Esophagus muscularis mucosa (tissue), 4 donors: ENCODE results near the gene TSPAN11. TPM values are rescaled to one million over a fixed set of nuclear protein-coding genes. Genes with fewer than 3 reads are reported as not detected.

ENCODE experiments used
- DNase-seq: peaks from one replicate; pipeline ENCODE4 v3.0.0-alpha.2; 2017; ENCODE audit errors: extremely low spot score
- H3K27ac ChIP-seq, 4 donors: fragments of 200-600 bp; sonication (generic); replicated peaks in 1 of 4; 1 replicate in 3 of 4; 2 replicates in 1 of 4; pipeline ENCODE4 v1.5.1; 2016 to 2019; ENCODE audit warnings: mild to moderate bottlenecking in 1 of 4
- H3K27me3 ChIP-seq, 4 donors: fragments of 200-600 bp; sonication (generic); one replicate each; pipeline versions ENCODE4 v1.5.1 to v1.6.0; 2016 to 2019
- H3K36me3 ChIP-seq, 4 donors: fragments of 200-600 bp; sonication (generic); one replicate each; pipeline ENCODE4 v1.5.1; 2016 to 2019
- H3K4me1 ChIP-seq, 4 donors: fragments of 200-600 bp; sonication (generic); one replicate each; pipeline ENCODE4 v1.5.1; 2016 to 2019
- H3K4me3 ChIP-seq, 4 donors: fragments of 200-600 bp; sonication (generic); 1 replicate in 2 of 4; 2 replicates in 2 of 4; pipeline ENCODE4 v1.5.1; 2016 to 2019; ENCODE audit warnings: mild to moderate bottlenecking in 4 of 4, moderate library complexity in 1 of 4
- H3K9me3 ChIP-seq, 4 donors: fragments of 200-600 bp; sonication (generic); 1 replicate in 3 of 4; 2 replicates in 1 of 4; pipeline ENCODE4 v1.5.1; 2016 to 2019
- EP300 ChIP-seq: sonication (generic); formaldehyde crosslinking; IDR thresholded peaks from one replicate; pipeline ENCODE4 v1.6.1; 2017; ENCODE audit warnings: antibody characterized with exemption
- POLR2A ChIP-seq: fragments of 450-650 bp; IDR thresholded peaks from one replicate; pipeline ENCODE4 v1.6.1; 2017; ENCODE audit warnings: antibody characterized with exemption, moderate library complexity, mild to moderate bottlenecking, low read depth
- POLR2AphosphoS5 ChIP-seq, 2 donors: sonication (generic); formaldehyde crosslinking; IDR thresholded peaks; one replicate each; pipeline ENCODE4 v1.6.1; 2017; ENCODE audit warnings: antibody characterized with exemption in 2 of 2
- whole genome bisulfite sequencing: methylation state at CpG from one replicate; pipeline ENCODE4 v1.1.5; 2018; 5-methylcytosine and 5-hydroxymethylcytosine counted together
- intact Hi-C: fragments of 100-400 bp; cut with DNase I; formaldehyde crosslinking; loops from one replicate; pipeline ENCODE4 v1.15.1; 2023
- total RNA-seq, 4 donors: library from RNA; depleted of rRNA; stranded (reverse); fragments of >200 nt; gene quantifications; one replicate each; pipeline versions ENCODE4 v1.1.0 to v1.2.1, GENCODE V29; 2016
- TF ChIP-seq, protein P1 (sequence below), 3 experiments: fragments of 200-600 bp in 2 of 3; fragments of 450-650 bp in 1 of 3; sonication (generic) in 2 of 3; IDR thresholded peaks; one replicate each; pipeline ENCODE4 v1.5.1; 2017 to 2019; ENCODE audit warnings: antibody characterized with exemption in 3 of 3, mild to moderate bottlenecking in 2 of 3, moderate library complexity in 1 of 3

TSPAN11 gene
- total RNA-seq, 4 donors from 2014 or later, result 5.8 to 20.9 (median 12.7) TPM

DNA sequence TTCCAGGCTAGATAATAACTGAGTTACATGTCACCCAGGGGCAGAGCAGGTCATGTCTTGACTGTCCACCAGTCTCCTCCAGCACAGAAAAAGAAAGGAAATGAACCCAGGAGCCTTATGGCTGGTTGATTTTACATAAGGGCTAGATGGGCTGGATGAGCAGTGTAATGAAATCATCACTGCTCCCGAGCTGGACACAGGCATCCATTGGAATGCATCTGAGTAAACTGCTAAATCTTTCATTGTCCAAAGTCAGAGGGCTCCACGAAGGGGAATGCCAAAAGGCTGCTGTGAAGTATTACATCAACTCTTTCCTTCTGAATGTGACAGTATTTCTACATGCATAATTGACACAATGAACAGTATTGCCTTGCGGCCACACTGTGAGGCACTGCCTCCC lies 30.1 kb upstream of the TSPAN11 start:
- no peaks in the 10 kb centered on the region for H3K36me3 ChIP-seq
- H3K27me3 ChIP-seq, result peaks cover 0 to 4% (median 0%) of the 10 kb centered on the region in 4 donors
- WGBS, result 25% methylated on average over 3 of the region's 3 CpGs
- TF ChIP-seq POLR2A, result no peak
- TF ChIP-seq POLR2AphosphoS5 (IDR thresholded peaks at IDR 0.05), result no peak
- TF ChIP-seq, protein P1, sequence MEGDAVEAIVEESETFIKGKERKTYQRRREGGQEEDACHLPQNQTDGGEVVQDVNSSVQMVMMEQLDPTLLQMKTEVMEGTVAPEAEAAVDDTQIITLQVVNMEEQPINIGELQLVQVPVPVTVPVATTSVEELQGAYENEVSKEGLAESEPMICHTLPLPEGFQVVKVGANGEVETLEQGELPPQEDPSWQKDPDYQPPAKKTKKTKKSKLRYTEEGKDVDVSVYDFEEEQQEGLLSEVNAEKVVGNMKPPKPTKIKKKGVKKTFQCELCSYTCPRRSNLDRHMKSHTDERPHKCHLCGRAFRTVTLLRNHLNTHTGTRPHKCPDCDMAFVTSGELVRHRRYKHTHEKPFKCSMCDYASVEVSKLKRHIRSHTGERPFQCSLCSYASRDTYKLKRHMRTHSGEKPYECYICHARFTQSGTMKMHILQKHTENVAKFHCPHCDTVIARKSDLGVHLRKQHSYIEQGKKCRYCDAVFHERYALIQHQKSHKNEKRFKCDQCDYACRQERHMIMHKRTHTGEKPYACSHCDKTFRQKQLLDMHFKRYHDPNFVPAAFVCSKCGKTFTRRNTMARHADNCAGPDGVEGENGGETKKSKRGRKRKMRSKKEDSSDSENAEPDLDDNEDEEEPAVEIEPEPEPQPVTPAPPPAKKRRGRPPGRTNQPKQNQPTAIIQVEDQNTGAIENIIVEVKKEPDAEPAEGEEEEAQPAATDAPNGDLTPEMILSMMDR (IDR thresholded peaks at IDR 0.05), result no peak
- no peak for TF ChIP-seq EP300
- H3K9me3 ChIP-seq, result no peaks in the 10 kb centered on the region
- H3K4me1 ChIP-seq, result no peaks in the 10 kb centered on the region
- no peak overlapping the region for H3K27ac ChIP-seq
- intact Hi-C loops, result no loop called here
- peak; percentile 86 for DNase-seq
- H3K4me3 ChIP-seq, result no peak overlapping the region

DNA sequence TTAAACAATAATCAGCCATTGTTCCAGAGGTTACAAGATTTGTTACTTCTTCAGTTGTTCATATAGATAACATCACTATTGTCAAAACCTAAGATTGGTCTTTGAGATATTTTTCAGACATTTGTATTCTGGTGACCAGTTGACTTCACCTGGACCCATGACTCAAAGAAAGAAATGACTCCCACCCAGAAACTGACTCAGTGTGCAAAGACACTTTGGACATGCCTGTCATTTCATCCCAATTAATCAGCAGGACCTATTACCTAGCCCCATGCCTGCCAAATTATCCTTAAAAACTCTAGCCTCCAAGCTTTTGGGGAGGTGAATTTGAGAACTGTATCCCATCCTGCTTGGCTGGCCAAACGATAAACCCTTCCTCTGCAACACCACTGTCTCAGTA lies 27.7 kb upstream of the TSPAN11 start:
- H3K36me3 ChIP-seq, result no peaks in the 10 kb centered on the region
- no peak overlapping the region for H3K4me3 ChIP-seq
- intact Hi-C loops, result no loop called here
- TF ChIP-seq EP300 (no peak), POLR2AphosphoS5 (IDR thresholded peaks at IDR 0.05) (no peak), POLR2A (no peak)
- TF ChIP-seq, protein P1 (IDR thresholded peaks at IDR 0.05), result no peak
- DNase-seq, result no peak
- H3K27me3 ChIP-seq, result peaks cover 0 to 4% (median 0%) of the 10 kb centered on the region in 4 donors
- H3K4me1 ChIP-seq, result no peaks in the 10 kb centered on the region
- H3K27ac ChIP-seq, result no peak overlapping the region
- no peaks in the 10 kb centered on the region for H3K9me3 ChIP-seq
- 92% methylated on average over 1 of the region's 1 CpG for WGBS

DNA sequence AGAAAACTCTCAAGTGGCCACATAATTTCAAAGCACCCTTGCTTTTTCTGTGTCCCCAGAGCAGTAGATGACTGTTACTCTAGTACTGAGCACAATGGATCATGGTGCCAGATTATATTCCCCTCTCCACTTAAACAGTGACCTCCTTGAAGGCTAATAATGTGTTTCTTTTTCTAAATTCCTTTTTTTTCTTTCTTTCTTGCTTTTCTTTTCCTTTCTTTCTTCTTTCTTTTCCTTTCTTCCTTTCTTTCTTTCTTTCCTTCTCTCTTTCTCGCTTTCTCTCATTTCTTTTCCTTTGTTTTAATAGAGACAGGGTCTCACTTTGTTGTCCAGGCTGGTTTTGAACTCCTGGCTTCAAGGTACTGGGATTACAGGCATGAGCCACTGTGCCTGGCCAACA lies 26.2 kb upstream of the TSPAN11 start:
- WGBS, result 100% methylated on average over 1 of the region's 1 CpG

DNA sequence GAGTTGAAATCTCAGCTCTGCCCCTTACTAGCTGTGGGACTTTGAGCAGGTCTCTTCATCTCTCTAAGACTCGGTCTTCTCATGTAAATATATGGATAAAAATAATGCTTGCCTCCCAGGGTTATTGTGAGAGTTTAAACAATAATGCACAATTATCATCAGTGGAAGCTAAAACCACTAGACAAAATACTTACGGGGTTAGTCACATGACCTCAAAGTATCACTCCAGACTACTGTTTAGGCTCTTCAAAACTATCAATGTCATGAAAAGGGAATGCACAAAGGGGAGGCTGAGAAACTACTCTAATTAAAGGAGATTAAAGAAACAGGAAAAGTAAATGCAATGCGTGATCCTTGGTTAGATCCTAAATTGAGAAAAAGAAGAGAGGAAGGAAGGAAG lies 24.5 kb upstream of the TSPAN11 start:
- Histone ChIP-seq H3K4me3 (no peak overlapping the region), H3K36me3 (no peaks in the 10 kb centered on the region), H3K9me3 (no peaks in the 10 kb centered on the region), H3K27me3 (no peaks in the 10 kb centered on the region), H3K27ac (no peak overlapping the region), H3K4me1 (no peaks in the 10 kb centered on the region)
- DNase-seq, result no peak
- TF ChIP-seq, protein P1 (IDR thresholded peaks at IDR 0.05), result no peak
- no peak for TF ChIP-seq POLR2A
- no peak for TF ChIP-seq POLR2AphosphoS5 (IDR thresholded peaks at IDR 0.05)
- no peak for TF ChIP-seq EP300
- intact Hi-C loops, result no loop called here
- 79% methylated on average over 3 of the region's 3 CpGs for WGBS

More for the DNA sequence above, 26.2 kb upstream of the TSPAN11 start:
- Histone ChIP-seq H3K36me3 (no peaks in the 10 kb centered on the region), H3K27me3 (no peaks in the 10 kb centered on the region), H3K27ac (no peak overlapping the region), H3K4me3 (no peak overlapping the region), H3K9me3 (no peaks in the 10 kb centered on the region), H3K4me1 (no peaks in the 10 kb centered on the region)
- TF ChIP-seq POLR2A (no peak), EP300 (no peak), POLR2AphosphoS5 (IDR thresholded peaks at IDR 0.05) (no peak)
- TF ChIP-seq, protein P1 (IDR thresholded peaks at IDR 0.05), result no peak
- no peak for DNase-seq
- intact Hi-C loops, result no loop called here

DNA sequence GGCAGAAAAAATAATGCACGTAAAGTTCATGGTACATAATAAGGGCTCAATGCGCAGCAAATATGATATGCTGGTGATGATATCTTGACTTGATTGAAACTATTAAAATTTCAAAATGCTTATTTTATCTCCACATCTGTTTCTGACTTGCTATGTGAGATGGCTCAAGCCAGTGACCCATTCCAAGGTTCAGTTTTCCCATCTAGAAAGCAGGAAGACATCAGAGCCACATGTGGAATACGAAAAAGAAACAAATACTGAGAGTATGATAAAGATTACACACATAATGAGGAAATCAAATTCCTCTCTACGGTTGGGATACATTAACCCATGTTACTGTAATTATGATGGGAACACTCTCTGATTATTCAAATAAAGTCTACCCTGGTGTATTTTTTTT lies 24.0 kb upstream of the TSPAN11 start:
- intact Hi-C loops, result no loop called here
- no peaks in the 10 kb centered on the region for H3K36me3 ChIP-seq
- TF ChIP-seq, protein P1 (IDR thresholded peaks at IDR 0.05), result no peak
- TF ChIP-seq POLR2A, result no peak
- TF ChIP-seq POLR2AphosphoS5 (IDR thresholded peaks at IDR 0.05), result no peak
- no peak for TF ChIP-seq EP300
- H3K27me3 ChIP-seq, result no peaks in the 10 kb centered on the region
- no peak overlapping the region for H3K4me3 ChIP-seq
- WGBS, result 48% methylated on average over 4 of the region's 4 CpGs
- H3K4me1 ChIP-seq, result no peaks in the 10 kb centered on the region
- H3K27ac ChIP-seq, result no peak overlapping the region
- H3K9me3 ChIP-seq, result no peaks in the 10 kb centered on the region
- DNase-seq, result no peak
